ENCODE data around the gene GSS.

- TF ChIP-seq EZH2 (IDR thresholded peaks at IDR 0.05; ENCODE audit: low read depth, low read length, severe bottlenecking), result no peak
- TF ChIP-seq, protein P1, sequence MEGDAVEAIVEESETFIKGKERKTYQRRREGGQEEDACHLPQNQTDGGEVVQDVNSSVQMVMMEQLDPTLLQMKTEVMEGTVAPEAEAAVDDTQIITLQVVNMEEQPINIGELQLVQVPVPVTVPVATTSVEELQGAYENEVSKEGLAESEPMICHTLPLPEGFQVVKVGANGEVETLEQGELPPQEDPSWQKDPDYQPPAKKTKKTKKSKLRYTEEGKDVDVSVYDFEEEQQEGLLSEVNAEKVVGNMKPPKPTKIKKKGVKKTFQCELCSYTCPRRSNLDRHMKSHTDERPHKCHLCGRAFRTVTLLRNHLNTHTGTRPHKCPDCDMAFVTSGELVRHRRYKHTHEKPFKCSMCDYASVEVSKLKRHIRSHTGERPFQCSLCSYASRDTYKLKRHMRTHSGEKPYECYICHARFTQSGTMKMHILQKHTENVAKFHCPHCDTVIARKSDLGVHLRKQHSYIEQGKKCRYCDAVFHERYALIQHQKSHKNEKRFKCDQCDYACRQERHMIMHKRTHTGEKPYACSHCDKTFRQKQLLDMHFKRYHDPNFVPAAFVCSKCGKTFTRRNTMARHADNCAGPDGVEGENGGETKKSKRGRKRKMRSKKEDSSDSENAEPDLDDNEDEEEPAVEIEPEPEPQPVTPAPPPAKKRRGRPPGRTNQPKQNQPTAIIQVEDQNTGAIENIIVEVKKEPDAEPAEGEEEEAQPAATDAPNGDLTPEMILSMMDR (IDR thresholded peaks at IDR 0.05; ENCODE audit: control extremely low read depth in 1 of 3, insufficient read depth in 1 of 3, low read depth in 1 of 3, low read length in 3 of 3), result peak; percentile 48 to 57 (median 49)
- no peak for TF ChIP-seq CBX5 (IDR thresholded peaks at IDR 0.05; ENCODE audit: low read depth, low read length)
- TF ChIP-seq EP300 (IDR thresholded peaks at IDR 0.05; ENCODE audit: borderline replicate concordance in 1 of 2, low read depth in 2 of 2, low read length in 2 of 2), result no peak
- no peak for TF ChIP-seq JUND (IDR thresholded peaks at IDR 0.05; ENCODE audit: low read length)
These were observed 46.2 kb upstream of the GSS start for GRCh38 chr20:35001596-35002362.

Measured in H1 (cell line).